Measurements from ENCODE around the gene RNF186. TPM values are rescaled to one million over a fixed set of nuclear protein-coding genes. Genes with fewer than 3 reads are reported as not detected.
"Not testable (repeated sequence)": the region's sequence is repeated elsewhere in the genome, so short reads cannot be mapped to it uniquely, and the experiment has no call there.

RNF186 gene
- total RNA-seq, 1 experiment from 2014 or later: not detected

- Histone ChIP-seq H3K27ac (ENCODE audit: low read length) (no peak overlapping the region), H3K36me3 (ENCODE audit: insufficient read depth, low read length) (no peaks in the 10 kb centered on the region)
Observed at GRCh38 chr1:19797827-19798226, 17.3 kb downstream of the RNF186 start.

GRCh38 chr1:19794583-19794982 lies 20.5 kb downstream of the RNF186 start:
- H3K4me2 ChIP-seq (ENCODE audit: low read depth, low read length, poor library complexity, severe bottlenecking): no peak overlapping the region
- no peaks in the 10 kb centered on the region for H3K36me3 ChIP-seq (ENCODE audit: insufficient read depth, low read length)
- no peaks in the 10 kb centered on the region for H4K20me1 ChIP-seq (ENCODE audit: insufficient read depth, low read depth, low read length)
- H3K9me3 ChIP-seq (ENCODE audit: low read length): no peaks in the 10 kb centered on the region
- no peak overlapping the region for H3K4me3 ChIP-seq (ENCODE audit: low read length)
- no peak overlapping the region for H2AFZ ChIP-seq (ENCODE audit: low read length)
- no peaks in the 10 kb centered on the region for H3K9me2 ChIP-seq (replicated peaks; ENCODE audit: insufficient read depth, low read length)
- H3K4me1 ChIP-seq (ENCODE audit: low read length): peaks cover 18% of the 10 kb centered on the region
- peaks cover 6% of the 10 kb centered on the region for H3K79me2 ChIP-seq (ENCODE audit: low read length)
- no peak overlapping the region for H3K9ac ChIP-seq (ENCODE audit: low read length)
- no peak overlapping the region for H3K27ac ChIP-seq (ENCODE audit: low read length)
- H3K27me3 ChIP-seq (ENCODE audit: low read length): no peaks in the 10 kb centered on the region
- DNase-seq: no peak

More at GRCh38 chr1:19797827-19798226, 17.3 kb downstream of the RNF186 start:
- H2AFZ ChIP-seq (ENCODE audit: low read length): no peak overlapping the region
- no peaks in the 10 kb centered on the region for H4K20me1 ChIP-seq (ENCODE audit: insufficient read depth, low read depth, low read length)
- H3K79me2 ChIP-seq (ENCODE audit: low read length): peaks cover 6% of the 10 kb centered on the region
- no peaks in the 10 kb centered on the region for H3K9me3 ChIP-seq (ENCODE audit: low read length)
- H3K9me2 ChIP-seq (replicated peaks; ENCODE audit: insufficient read depth, low read length): no peaks in the 10 kb centered on the region
- DNase-seq: no peak
- H3K4me1 ChIP-seq (ENCODE audit: low read length): peaks cover 18% of the 10 kb centered on the region
- H3K9ac ChIP-seq (ENCODE audit: low read length): no peak overlapping the region
- H3K4me2 ChIP-seq (ENCODE audit: low read depth, low read length, poor library complexity, severe bottlenecking): no peak overlapping the region
- no peaks in the 10 kb centered on the region for H3K27me3 ChIP-seq (ENCODE audit: low read length)
- no peak overlapping the region for H3K4me3 ChIP-seq (ENCODE audit: low read length)

DNA sequence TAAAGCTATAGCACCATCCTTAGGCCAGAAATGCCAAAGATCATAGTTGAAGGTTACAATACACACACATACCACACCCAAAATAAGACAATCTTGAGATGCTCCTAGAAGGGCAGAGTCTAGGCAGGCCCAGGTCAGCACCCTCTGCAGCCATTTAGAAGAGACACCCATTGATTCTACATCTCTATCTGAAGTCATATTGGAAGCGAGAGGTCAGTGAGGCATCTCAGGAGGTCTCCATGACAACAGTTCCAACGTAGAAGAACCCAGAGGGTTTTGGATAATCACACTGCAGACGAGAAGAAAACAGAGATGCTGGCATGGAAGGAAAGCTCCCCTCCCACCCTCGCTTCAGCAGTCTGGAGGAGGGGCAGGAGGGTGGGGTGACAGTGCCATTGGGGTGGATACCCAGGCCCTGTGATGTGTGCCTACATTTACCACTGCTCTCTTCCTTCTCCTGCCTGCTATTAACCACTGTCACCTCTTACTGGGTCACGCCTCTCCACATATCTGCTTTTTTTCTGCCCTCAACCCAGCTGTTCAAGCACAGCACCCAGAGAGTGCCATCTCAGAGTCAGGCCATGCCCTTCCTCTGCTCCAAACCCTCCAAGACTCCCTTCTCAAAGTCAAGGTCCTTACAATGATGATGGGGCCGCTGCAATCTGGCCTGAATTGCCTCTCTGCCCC lies 21.6 kb downstream of the RNF186 start:
- Histone ChIP-seq H3K36me3 (ENCODE audit: insufficient read depth, low read length) (no peaks in the 10 kb centered on the region), H3K4me3 (ENCODE audit: low read length) (no peak overlapping the region), H3K9ac (ENCODE audit: low read length) (no peak overlapping the region), H3K9me3 (ENCODE audit: low read length) (no peaks in the 10 kb centered on the region), H3K9me2 (replicated peaks; ENCODE audit: insufficient read depth, low read length) (no peaks in the 10 kb centered on the region), H3K4me1 (ENCODE audit: low read length) (peaks cover 8% of the 10 kb centered on the region), H3K4me2 (ENCODE audit: low read depth, low read length, poor library complexity, severe bottlenecking) (no peak overlapping the region), H3K27ac (ENCODE audit: low read length) (no peak overlapping the region), H2AFZ (ENCODE audit: low read length) (no peak overlapping the region), H3K27me3 (ENCODE audit: low read length) (no peaks in the 10 kb centered on the region), H3K79me2 (ENCODE audit: low read length) (no peaks in the 10 kb centered on the region), H4K20me1 (ENCODE audit: insufficient read depth, low read depth, low read length) (no peaks in the 10 kb centered on the region)
- no peak for DNase-seq

GRCh38 chr1:19792237-19793002 lies 22.7 kb downstream of the RNF186 start:
- DNase-seq: no peak
- H3K9me2 ChIP-seq (replicated peaks; ENCODE audit: insufficient read depth, low read length): no peaks in the 10 kb centered on the region

GRCh38 chr1:19790061-19790975 lies 24.8 kb downstream of the RNF186 start:
- H3K9me2 ChIP-seq (replicated peaks; ENCODE audit: insufficient read depth, low read length); H2AFZ ChIP-seq (ENCODE audit: low read length); H3K9ac ChIP-seq (ENCODE audit: low read length); H3K4me2 ChIP-seq (ENCODE audit: low read depth, low read length, poor library complexity, severe bottlenecking); H3K79me2 ChIP-seq (ENCODE audit: low read length); H4K20me1 ChIP-seq (ENCODE audit: insufficient read depth, low read depth, low read length); H3K27ac ChIP-seq (ENCODE audit: low read length); H3K36me3 ChIP-seq (ENCODE audit: insufficient read depth, low read length); H3K4me1 ChIP-seq (ENCODE audit: low read length); H3K9me3 ChIP-seq (ENCODE audit: low read length); H3K27me3 ChIP-seq (ENCODE audit: low read length); H3K4me3 ChIP-seq (ENCODE audit: low read length); DNase-seq: not testable (repeated sequence)

More at GRCh38 chr1:19792237-19793002, 22.7 kb downstream of the RNF186 start:
- H3K4me2 ChIP-seq (ENCODE audit: low read depth, low read length, poor library complexity, severe bottlenecking): no peak overlapping the region
- H3K36me3 ChIP-seq (ENCODE audit: insufficient read depth, low read length): no peaks in the 10 kb centered on the region
- no peaks in the 10 kb centered on the region for H4K20me1 ChIP-seq (ENCODE audit: insufficient read depth, low read depth, low read length)
- no peaks in the 10 kb centered on the region for H3K79me2 ChIP-seq (ENCODE audit: low read length)
- no peak overlapping the region for H3K4me3 ChIP-seq (ENCODE audit: low read length)
- no peaks in the 10 kb centered on the region for H3K9me3 ChIP-seq (ENCODE audit: low read length)
- H3K9ac ChIP-seq (ENCODE audit: low read length): no peak overlapping the region
- no peak overlapping the region for H3K27ac ChIP-seq (ENCODE audit: low read length)
- no peak overlapping the region for H2AFZ ChIP-seq (ENCODE audit: low read length)
- no peaks in the 10 kb centered on the region for H3K27me3 ChIP-seq (ENCODE audit: low read length)
- H3K4me1 ChIP-seq (ENCODE audit: low read length): peaks cover 6% of the 10 kb centered on the region

- no peak overlapping the region for H3K9ac ChIP-seq (ENCODE audit: low read length)
- no peaks in the 10 kb centered on the region for H3K9me3 ChIP-seq (ENCODE audit: low read length)
- no peak overlapping the region for H3K4me3 ChIP-seq (ENCODE audit: low read length)
- H3K36me3 ChIP-seq (ENCODE audit: insufficient read depth, low read length): no peaks in the 10 kb centered on the region
- no peaks in the 10 kb centered on the region for H3K9me2 ChIP-seq (replicated peaks; ENCODE audit: insufficient read depth, low read length)
- no peak overlapping the region for H2AFZ ChIP-seq (ENCODE audit: low read length)
- H3K4me1 ChIP-seq (ENCODE audit: low read length): peaks cover 6% of the 10 kb centered on the region
- H3K79me2 ChIP-seq (ENCODE audit: low read length): no peaks in the 10 kb centered on the region
- no peaks in the 10 kb centered on the region for H4K20me1 ChIP-seq (ENCODE audit: insufficient read depth, low read depth, low read length)
- H3K4me2 ChIP-seq (ENCODE audit: low read depth, low read length, poor library complexity, severe bottlenecking): no peak overlapping the region
- no peaks in the 10 kb centered on the region for H3K27me3 ChIP-seq (ENCODE audit: low read length)
- no peak for DNase-seq
- no peak overlapping the region for H3K27ac ChIP-seq (ENCODE audit: low read length)
Observed at GRCh38 chr1:19786988-19787423, 28.1 kb downstream of the RNF186 start.

- no peak overlapping the region for H3K9ac ChIP-seq (ENCODE audit: low read length)
Observed at GRCh38 chr1:19785660-19786059, 29.4 kb downstream of the RNF186 start.

More at GRCh38 chr1:19785660-19786059, 29.4 kb downstream of the RNF186 start:
- Histone ChIP-seq H2AFZ (ENCODE audit: low read length) (no peak overlapping the region), H3K4me1 (ENCODE audit: low read length) (peaks cover 5% of the 10 kb centered on the region), H3K9me2 (replicated peaks; ENCODE audit: insufficient read depth, low read length) (no peaks in the 10 kb centered on the region), H3K27me3 (ENCODE audit: low read length) (no peaks in the 10 kb centered on the region), H3K9me3 (ENCODE audit: low read length) (no peaks in the 10 kb centered on the region), H3K79me2 (ENCODE audit: low read length) (no peaks in the 10 kb centered on the region), H4K20me1 (ENCODE audit: insufficient read depth, low read depth, low read length) (no peaks in the 10 kb centered on the region), H3K4me2 (ENCODE audit: low read depth, low read length, poor library complexity, severe bottlenecking) (no peak overlapping the region), H3K4me3 (ENCODE audit: low read length) (no peak overlapping the region), H3K36me3 (ENCODE audit: insufficient read depth, low read length) (no peaks in the 10 kb centered on the region), H3K27ac (ENCODE audit: low read length) (no peak overlapping the region)
- DNase-seq: no peak

Measured in Karpas-422 (cell line).